Prostate gland (tissue), 2 donors: ENCODE measurements around the gene CRISPLD2. TPM values are rescaled to one million over a fixed set of nuclear protein-coding genes. Genes with fewer than 3 reads are reported as not detected.

ENCODE experiments used
- DNase-seq: peaks from one replicate; pipeline ENCODE4 v3.0.0-alpha.2; 2019; ENCODE audit warnings: low spot score
- H3K27ac ChIP-seq, 2 donors: fragments of 200-600 bp; sonication (generic); 2 replicates each; pipeline ENCODE4 v1.5.1; 2017 to 2019
- H3K27me3 ChIP-seq: fragments of 200-600 bp; sonication (generic); replicated peaks from 2 replicates; pipeline ENCODE4 v1.5.1; 2019; ENCODE audit not compliant: insufficient read depth
- H3K36me3 ChIP-seq, 2 donors: fragments of 200-600 bp; sonication (generic); 1 replicate in 1 of 2; 2 replicates in 1 of 2; pipeline versions ENCODE4 v1.5.1 to v1.8.1; 2017 to 2019
- H3K4me1 ChIP-seq: fragments of 200-600 bp; sonication (generic); replicated peaks from 2 replicates; pipeline ENCODE4 v1.5.1; 2019
- H3K4me3 ChIP-seq, 2 donors: fragments of 200-600 bp; sonication (generic); 2 replicates each; pipeline ENCODE4 v1.5.1; 2017 to 2019
- H3K9me3 ChIP-seq: fragments of 200-600 bp; sonication (generic); 2 replicates; pipeline ENCODE4 v1.5.1; 2017
- CTCF ChIP-seq, 4 experiments: fragments of 200-600 bp in 2 of 4; fragments of 450-650 bp in 2 of 4; sonication (generic) in 2 of 4; IDR thresholded peaks; 1 replicate in 3 of 4; 2 replicates in 1 of 4; pipeline ENCODE4 v1.5.1; 2016 to 2019; ENCODE audit warnings: antibody characterized with exemption in 4 of 4, mild to moderate bottlenecking in 2 of 4, moderate library complexity in 2 of 4
- POLR2A ChIP-seq: fragments of 450-650 bp; IDR thresholded peaks from one replicate; pipeline ENCODE4 v1.6.1; 2016; ENCODE audit warnings: antibody characterized with exemption, mild to moderate bottlenecking
- POLR2AphosphoS5 ChIP-seq: sonication (generic); formaldehyde crosslinking; IDR thresholded peaks from one replicate; pipeline ENCODE4 v1.6.1; 2017; ENCODE audit warnings: antibody characterized with exemption
- WGBS: methylation state at CpG from one replicate; pipeline ENCODE4 v1.1.5; 2018; 5-methylcytosine and 5-hydroxymethylcytosine counted together
- intact Hi-C: fragments of 100-400 bp; cut with DNase I; formaldehyde crosslinking; loops from one replicate; pipeline ENCODE4 v1.14.2; 2022
- total RNA-seq, 2 donors: library from RNA; depleted of rRNA; stranded (reverse); fragments of >200 nt; gene quantifications; one replicate each; pipeline ENCODE4 v1.1.0, GENCODE V29; 2016

The CRISPLD2 gene
- total RNA-seq, 2 donors from 2014 or later: 186 to 226 TPM

GRCh38 chr16:84884246-84884595, 64.4 kb downstream of the CRISPLD2 start:
- Histone ChIP-seq H3K27me3 (no peaks in the 10 kb centered on the region), H3K9me3 (no peaks in the 10 kb centered on the region), H3K4me1 (peaks cover 5% of the 10 kb centered on the region), H3K27ac (peak overlapping the region; percentile 64 to 71), H3K36me3 (no peaks in the 10 kb centered on the region), H3K4me3 (no peak overlapping the region)
- no peak for TF ChIP-seq CTCF (IDR thresholded peaks at IDR 0.05)
- TF ChIP-seq POLR2A: no peak
- no peak for TF ChIP-seq POLR2AphosphoS5
- WGBS: 50% methylated on average over 6 of the region's 6 CpGs
- intact Hi-C loops: no loop called here
- DNase-seq: no peak

GRCh38 chr16:84884596-84885341, 65.0 kb downstream of the CRISPLD2 start:
- peak; percentile 44 for DNase-seq
- Histone ChIP-seq H3K9me3 (no peaks in the 10 kb centered on the region), H3K27ac (peak overlapping the region; percentile 64 to 71), H3K27me3 (no peaks in the 10 kb centered on the region), H3K4me1 (peaks cover 5% of the 10 kb centered on the region), H3K4me3 (no peak overlapping the region), H3K36me3 (no peaks in the 10 kb centered on the region)
- TF ChIP-seq CTCF (IDR thresholded peaks at IDR 0.05) (peak in 1 of 4 experiments; percentile 7), POLR2A (no peak), POLR2AphosphoS5 (peak; percentile 10)
- WGBS: 16% methylated on average over 25 of the region's 25 CpGs
- intact Hi-C loops: no loop called here

GRCh38 chr16:84885342-84885910, 65.6 kb downstream of the CRISPLD2 start:
- H3K36me3 ChIP-seq: no peaks in the 10 kb centered on the region
- TF ChIP-seq POLR2AphosphoS5: no peak
- no peak for TF ChIP-seq CTCF (IDR thresholded peaks at IDR 0.05)
- no peak for TF ChIP-seq POLR2A
- WGBS: 18% methylated on average over 9 of the region's 9 CpGs
- no peak for DNase-seq
- H3K9me3 ChIP-seq: no peaks in the 10 kb centered on the region
- peak overlapping the region; percentile 64 to 71 for H3K27ac ChIP-seq
- H3K4me1 ChIP-seq: peaks cover 5% of the 10 kb centered on the region
- intact Hi-C loops: no loop called here
- no peak overlapping the region for H3K4me3 ChIP-seq
- no peaks in the 10 kb centered on the region for H3K27me3 ChIP-seq

GRCh38 chr16:84886497-84887090, 66.8 kb downstream of the CRISPLD2 start:
- TF ChIP-seq POLR2A (no peak), POLR2AphosphoS5 (no peak), CTCF (IDR thresholded peaks at IDR 0.05) (no peak)
- intact Hi-C loops: no loop called here
- no peak for DNase-seq
- Histone ChIP-seq H3K27me3 (no peaks in the 10 kb centered on the region), H3K36me3 (no peaks in the 10 kb centered on the region), H3K4me1 (peaks cover 5% of the 10 kb centered on the region), H3K27ac (no peak overlapping the region), H3K9me3 (no peaks in the 10 kb centered on the region), H3K4me3 (no peak overlapping the region)
- WGBS: 94% methylated on average over 11 of the region's 11 CpGs
